GM19025 (cell line): Measurements from ENCODE around the gene GADL1.

Source experiments
- ATAC-seq: cut with Tn5 transposase; IDR thresholded peaks from one replicate; pipeline ENCODE4 v1.9.1; 2021; ENCODE audit warnings: mild to moderate bottlenecking, low read depth, moderate library complexity; ENCODE audit not compliant: unreplicated experiment

The GADL1 gene

DNA sequence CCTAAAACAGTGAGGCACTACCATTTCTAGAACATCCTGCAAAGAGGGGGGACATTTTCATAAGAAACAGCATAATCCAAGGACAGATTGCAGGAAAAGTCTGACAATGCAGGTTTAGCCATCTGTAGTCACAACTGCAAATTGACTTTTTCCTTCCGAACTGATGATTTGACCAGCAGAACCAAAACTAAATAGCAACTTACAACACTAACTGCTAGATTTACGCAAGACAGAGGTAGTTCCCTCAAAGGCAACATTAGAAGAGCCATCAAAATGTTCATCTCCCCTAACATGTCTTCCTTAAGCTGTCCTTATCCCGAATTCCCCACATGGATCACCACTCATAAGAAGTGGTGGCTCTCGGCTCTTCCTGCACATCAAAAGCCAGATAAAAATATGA, 129.6 kb downstream of the GADL1 start:
- ATAC-seq: no peak

DNA sequence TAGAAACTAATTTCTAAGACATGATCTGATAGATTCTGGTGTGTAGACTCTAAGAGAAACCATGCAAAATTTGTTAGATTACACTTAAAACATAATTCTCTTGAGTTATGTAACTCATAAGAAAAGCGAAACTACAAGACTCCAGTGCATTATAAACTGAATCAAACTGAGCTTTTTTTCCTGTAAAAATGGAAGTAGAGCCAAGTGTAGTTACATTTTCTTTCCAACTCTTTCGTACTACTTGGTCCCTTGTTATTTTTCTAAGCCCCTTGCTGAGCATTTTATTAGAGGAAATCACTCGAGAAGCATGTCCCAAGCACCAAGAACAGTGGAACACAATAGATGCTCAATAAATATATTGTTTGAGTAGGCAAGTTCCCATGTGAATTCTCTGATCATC, 130.2 kb downstream of the GADL1 start:
- ATAC-seq: no peak

DNA sequence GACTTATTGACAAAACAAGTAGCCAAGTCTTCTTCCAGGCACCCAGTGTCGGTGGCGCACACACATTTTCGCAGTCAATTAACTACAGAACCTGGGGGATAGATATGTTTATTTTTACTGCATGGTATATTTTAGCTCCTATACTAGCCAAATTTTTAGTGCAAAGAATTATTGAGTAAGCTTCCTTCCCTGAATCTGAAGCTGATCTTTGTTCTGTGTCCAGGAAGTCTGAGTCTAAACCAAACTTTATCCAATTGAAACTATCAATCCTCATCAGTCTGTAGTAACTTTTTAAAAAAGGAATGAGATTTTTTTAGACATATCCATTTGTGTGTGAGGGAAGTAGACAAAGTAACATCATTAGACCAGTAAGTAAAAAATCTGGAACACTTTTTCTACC, 133.1 kb downstream of the GADL1 start:
- no peak for ATAC-seq

DNA sequence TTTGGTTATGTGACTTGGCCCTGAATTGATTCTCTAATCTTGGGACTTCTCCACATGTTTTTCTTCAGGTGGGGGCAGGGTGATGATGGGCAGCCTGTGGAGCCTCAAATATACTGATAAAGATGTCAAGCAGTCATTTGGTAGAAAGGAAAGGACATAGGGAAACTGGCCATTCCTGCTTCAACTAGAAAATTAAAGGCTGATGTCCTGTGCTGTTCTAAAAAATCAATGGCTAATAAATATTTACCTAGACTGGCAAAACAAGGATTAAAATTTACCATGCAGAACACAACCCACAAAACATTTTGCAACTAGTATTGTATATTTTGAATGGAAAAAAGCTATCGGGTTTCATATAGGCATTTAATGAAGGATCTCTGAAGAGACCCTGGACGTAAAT, 133.7 kb downstream of the GADL1 start:
- no peak for ATAC-seq

DNA sequence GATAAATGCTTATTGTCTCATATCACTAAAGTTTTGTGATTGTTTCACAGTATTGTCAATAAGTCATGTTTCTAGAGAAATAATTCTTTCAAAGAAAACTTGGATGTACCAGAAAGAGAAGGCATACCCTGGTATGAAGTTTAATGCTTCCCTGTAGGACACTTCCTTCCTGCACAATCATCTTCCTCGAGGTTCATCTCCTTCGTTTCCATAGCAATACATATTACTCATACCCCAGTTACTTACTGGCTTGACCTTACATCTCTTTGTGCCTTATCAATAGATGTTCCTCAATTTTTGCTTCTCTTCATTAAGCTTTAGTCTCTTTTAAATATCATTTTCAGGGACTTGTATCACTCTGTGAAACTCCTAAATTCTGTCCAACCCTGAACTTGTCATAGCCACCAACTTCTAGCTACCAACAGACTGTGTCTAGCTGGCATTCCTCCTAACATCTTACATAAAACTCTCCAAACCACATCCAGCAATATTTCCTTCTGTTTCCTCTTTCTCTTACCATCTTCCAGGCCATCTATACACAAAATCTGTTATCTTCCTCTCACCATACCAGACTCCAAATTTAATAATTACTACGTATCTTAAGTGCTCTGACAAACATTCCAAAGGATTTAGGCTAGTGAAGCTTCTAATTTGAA, 134.3 kb downstream of the GADL1 start:
- no peak for ATAC-seq

DNA sequence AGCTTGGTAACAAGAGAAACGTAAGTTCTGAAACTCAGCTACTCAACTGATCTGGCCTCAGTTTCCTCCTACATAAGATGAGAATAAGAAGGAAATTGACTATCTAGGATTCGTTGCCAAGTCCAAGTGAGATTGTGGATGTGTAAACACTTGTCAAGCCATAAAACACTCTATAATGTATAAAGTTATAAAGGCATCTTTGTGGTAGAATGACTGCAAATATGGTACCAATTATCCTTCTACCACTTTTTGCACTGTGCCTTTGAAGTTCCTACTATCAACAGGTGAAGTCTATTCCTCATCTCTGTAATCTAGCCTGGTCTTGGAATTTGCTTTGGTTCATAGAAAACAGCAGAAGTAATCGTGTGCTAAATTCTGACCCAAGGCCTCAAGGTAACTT, 138.2 kb downstream of the GADL1 start:
- ATAC-seq: no peak

DNA sequence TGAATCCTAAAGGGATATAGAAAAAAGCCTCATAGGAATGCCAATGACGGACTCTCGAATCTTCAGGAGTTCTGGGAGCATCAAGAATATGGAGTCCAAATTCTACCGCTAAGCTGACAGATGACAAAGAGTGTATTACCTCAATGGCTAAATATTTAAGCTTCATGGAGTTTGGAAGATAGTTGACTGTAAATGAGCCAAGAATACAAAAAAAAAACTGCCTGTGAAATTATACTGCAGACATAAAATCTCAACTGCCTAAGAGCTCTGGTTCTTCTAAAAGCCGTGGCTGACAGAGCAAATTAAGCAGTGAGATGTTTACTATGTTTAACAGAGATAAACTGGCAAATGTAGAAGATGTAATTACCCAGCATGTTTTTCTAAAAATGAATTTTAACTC, 140.0 kb downstream of the GADL1 start:
- no peak for ATAC-seq

DNA sequence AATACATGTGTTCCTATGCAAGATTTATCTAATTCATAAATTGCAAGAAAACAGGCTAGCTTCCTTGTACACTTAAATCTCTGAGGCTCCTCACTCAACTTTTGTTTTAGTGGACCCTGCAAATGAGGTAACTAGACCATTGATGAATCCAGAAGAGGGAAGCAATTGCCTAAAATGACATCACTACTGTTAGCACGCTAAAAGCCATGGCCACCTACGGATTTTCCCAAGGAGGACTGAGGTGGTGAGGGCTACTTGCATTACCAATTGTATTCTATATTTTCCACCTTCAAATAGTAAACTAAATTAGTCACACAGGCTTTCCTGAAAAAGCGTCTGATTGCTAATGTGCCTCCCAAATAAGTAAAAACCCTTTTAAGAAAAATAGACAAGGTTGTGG, 140.7 kb downstream of the GADL1 start:
- no peak for ATAC-seq

DNA sequence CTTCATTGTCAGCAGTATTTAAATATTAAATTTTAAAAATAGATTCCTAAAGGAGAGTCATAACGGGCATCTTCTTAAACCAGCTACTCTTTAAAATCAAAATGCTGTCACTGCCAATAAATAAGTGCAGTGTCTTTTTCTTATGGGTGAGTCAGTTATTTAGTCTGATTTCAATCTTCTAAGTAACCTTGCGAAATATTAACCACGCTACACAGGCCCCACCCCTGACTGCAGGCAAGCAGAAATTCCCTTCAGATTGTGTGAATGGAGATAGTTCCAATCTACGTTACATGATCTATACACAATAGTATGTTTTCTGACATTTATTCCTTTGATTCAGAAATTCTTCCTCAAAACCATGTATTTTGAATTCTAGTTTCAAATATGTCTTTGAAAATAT, 141.5 kb downstream of the GADL1 start:
- ATAC-seq: no peak

DNA sequence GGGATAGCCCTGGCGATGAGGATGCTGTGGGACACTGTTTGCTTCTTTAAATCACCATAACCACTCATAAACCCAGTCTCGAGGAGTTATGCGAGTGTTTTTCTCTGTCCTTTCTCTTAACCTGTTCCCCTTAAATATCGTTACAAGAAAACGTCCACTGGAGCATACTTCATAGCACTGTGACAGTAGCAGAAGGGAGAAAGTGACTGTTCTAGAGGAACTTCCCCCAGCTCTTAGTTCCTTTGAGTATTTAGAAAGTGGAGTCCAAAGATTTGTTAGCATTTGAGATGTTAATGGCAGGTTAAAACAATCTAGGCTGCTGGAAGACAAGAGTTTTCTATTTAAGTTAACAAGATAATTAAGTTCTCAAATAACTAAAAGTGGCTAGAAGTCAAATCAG, 142.0 kb downstream of the GADL1 start:
- no peak for ATAC-seq

DNA sequence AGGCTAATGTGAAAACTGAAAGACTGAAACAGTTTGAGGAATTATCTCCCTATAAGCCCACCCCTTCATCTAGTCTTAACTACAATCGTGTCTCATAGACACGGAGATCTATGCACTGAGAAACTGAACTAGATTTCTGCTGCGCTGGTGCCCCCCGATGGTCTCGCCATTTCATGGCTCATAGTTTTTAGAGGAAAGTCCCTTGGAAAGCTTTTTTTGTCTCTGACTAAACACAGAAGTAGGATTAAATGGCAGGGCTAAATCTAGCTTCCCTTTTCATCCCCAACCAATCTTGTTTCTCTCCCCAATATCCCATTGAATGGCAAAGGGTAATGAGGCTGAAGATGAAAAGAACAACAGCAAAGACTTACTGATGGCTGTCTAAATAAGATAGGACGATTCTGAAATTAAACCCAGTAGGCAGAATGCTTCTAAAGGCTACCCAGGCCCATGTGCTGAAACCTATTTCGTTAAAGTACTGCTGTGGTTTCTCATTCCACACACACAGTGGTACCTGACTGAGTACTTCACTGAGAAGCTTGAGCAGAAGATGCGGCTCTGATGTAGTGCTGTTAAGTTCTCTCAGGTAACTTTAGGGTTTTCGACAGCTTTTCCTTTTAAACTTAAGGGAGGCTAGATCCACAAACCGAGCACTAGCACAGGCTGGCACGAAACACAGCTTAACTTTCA, 142.7 kb downstream of the GADL1 start:
- peak; percentile 76 for ATAC-seq

DNA sequence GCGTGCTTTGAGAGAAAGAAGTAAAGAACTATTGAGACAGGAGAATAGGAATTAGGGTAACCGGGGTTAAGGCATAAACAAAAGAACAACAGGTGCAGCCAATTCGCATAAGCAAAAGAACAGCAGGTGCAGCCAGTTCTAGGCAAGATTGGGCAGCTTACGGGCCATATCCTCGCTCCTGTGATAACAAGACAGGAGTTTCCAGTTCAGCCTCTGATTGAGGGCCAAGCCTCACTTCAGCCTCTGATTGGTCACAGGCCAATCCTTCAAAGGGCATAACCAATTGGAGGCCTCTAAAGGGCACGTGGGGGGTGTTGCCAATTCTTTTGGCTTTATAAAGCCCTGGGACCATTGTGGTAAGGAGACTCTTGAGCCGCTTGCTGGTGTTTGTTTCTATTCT, 143.5 kb downstream of the GADL1 start:
- no peak for ATAC-seq

DNA sequence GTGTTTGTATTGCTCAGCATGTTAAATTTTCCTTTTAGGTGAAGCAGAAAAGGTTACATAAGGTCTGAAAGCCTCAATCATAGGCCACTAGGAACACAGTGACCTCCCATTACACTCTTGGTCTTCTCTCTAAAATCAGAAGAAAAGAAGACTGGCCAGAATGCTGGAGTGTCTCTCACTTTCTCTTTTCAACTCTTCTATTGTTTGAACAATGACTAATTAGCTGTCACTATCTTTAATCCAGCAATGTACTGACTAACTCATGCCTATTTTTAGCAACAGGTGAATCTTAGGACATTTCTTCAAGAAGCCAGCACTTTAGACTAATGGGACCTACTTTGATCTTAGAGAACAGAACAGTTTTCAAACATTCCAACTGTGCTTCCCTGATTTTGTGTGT, 145.2 kb downstream of the GADL1 start:
- no peak for ATAC-seq

DNA sequence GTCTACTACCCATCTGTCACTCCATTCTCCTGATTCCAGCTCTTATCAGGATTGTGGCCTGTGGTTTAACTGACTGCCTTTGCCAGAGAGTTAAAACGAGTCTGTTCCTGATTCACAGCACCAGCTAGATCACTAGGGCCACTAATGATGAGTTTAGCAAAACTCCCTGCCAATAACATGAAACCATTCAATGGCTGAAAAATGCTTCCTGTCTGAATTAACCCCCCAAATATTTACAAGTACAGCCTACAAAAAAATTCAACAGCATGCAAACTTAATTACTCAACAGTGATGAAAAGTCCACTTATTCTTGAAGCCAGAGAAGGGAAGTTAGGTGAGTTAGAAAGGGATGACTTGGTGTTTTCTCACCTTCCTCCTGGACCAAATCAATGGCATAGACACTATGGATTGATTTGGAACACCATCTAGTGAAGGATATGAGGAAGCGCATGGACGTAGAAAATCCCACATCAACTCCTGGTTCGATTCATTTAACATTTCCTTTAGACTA, 146.6 kb downstream of the GADL1 start:
- ATAC-seq: no peak

DNA sequence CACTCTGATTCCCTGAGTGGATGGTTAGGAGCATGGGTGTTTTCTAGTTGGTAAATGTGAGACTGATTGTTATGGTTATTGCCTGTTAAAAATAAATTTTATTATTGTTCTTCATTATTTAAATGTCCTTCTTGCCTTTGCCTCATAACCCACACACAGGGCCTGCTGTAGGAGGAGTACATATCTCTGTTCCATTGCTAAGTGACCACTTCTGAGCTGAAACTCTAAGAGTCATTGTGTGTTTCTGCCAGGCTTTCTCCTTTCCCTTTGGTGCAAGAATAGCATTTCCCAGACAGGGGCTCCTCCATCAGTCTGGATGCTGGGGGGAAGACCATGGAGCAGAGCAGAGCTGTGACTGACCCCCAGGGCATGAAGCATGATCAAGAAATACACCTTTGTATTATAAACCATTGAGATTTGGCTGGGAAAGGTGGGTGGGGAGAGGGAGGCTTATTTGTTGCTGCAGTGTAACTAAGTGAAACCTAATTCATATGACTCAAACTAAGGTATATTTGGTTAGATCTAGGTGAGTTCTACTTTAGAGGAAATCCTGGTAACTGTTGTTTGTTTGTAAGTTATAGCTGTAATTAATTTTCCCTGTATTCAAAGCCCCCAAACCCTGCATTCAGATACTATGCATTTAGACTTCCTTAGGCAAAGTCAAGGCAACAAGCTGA, 150.7 kb downstream of the GADL1 start:
- no peak for ATAC-seq

DNA sequence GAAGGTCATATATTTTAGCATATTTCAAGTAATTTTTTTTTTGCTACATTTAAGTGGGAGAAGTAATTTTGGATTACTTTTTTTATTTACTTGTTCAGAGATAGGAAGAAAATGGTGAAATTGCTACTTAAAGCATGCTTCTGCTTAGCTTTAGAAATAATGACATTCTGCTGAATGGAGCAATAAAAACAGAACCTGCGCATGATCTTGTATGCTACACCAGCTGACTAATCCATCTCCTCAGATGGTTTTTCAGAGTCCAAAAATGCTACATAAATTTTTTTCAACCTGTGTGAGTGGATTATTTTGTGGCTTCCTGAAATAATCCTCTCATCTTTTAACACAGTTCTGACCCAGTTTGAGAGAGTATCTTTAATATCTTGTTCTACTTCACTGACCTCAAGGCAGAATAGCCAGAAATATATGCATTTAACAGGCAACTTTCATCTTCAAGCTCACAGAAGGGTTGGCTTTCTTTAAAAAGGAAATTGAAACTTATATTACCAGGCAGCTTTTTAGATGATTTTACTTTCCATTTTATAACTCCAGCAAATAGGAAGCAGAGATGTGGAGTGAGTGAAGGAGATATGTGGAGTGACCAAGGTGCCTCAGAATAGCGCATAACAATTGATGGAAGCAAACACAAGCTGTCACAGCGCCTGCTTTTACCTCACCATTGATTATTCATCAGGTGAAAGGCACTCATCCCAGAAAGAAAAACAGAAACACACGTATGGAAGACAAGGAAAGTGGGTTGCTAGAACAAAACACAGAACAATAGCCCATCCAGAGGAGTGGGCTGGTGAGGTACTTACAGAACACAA, 151.5 kb downstream of the GADL1 start:
- no peak for ATAC-seq

DNA sequence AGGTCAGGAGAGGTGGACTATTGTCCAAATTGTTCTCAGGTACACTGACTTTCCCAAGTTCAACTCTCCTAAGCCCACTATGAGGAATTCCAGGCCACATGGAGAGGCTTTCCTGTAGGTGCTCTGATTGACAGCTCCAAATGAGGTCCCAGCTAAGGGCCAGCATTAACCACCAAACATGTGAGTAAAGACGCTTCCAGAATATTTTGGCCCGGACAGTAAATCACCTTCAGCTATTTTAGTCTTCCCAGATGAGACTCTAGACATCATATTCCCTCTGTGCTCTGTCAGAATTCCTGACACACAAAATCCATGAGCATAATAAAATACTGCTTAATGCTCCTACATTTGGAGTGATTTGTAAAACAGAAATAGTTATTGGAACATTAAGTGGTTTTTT, 152.6 kb downstream of the GADL1 start:
- no peak for ATAC-seq

DNA sequence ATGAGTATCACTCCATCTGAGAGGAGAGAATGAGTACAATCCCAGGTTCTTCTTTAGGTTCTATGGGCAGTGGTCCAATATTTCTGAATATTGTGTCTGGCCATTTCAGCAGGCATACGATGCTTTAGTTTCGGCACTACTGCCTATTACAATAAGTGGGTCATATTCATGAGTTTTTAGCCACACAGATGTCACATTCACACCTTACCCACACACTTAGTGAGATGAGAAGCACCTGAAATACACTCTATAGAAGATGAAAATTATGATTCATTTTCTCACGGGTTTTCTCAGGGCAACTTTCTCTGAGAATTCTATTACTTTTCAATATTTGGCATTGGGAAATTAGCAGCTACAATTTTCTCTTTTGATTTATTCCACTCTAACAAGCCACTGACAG, 155.9 kb downstream of the GADL1 start:
- ATAC-seq: no peak

DNA sequence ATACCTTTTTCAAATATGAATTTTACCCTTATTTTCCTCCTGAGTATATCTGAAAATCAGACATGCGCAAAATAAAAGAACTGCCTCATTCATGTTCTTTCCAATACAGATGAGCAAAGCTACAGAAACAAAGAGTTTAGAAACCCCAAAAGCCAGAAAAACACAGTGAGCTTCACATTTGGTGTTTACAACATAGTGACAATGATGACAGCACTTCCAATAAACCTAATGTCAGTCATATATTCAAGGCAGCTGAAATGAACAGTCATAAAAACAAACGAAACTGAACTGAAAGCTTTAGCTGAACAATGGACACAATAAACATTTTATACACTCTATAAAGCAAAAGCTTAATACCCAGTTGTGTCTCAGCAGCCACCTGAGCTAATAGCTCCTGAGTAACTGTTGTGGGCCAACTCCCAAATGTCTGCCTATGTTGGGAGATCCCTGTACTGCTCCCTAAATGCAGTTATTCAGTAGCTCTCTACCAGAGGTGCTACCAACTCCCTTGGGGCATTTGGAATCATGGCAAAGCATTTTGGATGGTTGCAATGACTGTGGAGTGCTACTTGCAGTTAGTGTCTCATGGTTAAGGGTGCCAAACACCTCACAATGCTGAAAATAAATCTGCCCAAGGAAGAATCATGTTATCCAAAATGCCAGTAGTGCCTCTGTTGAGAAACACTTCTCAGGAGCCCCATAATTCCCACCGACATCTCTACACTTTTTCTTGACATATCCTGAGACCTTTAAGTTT, 156.5 kb downstream of the GADL1 start:
- ATAC-seq: no peak

DNA sequence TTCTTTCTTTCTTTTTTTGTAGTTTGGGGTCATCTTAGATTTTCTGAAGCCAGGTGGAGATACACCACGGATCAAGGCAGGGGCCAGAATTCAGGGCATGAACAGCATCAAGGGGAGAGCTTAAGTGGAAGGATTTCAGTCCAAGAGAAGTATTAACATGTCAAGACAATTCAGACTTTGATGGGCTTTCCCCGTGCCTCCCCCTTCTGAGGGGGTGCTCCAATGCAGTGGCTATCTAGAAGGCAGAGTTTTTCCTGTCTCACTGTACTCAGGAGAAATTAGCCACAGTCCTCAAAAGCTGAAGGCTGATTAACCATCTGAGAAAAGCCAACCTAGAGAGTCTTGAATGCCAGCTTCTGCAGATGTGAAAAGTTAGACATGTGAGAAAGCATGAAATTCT, 160.8 kb downstream of the GADL1 start:
- no peak for ATAC-seq
